NCI-H2171 (cell line): Measurements from ENCODE around the gene NDUFA13.

Experiments
- DNase-seq: peaks from one replicate; lab custom pipeline; 2025; lab: John Stamatoyannopoulos, UW

NDUFA13 gene

DNA sequence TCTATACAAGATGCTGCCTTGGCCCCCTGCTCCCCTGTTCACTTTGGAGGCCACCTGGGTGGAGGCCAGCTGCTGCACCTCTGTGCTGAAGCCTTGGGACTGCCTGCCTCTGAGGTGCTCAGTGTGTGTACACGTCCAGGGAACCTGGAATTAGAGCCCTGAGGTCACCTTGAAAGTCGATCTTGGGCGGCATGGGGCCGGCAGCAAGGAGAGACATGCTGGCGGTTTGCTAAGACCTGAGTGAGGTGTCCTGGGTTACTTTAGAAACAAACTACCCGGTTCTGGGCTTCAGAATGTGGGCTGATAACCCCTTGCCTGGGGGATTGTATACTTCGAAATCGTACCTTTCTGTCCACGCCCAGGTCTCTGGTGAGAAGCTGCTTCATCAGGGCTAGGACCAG is 26.2 kb upstream of the NDUFA13 start:
- no peak for DNase-seq

DNA sequence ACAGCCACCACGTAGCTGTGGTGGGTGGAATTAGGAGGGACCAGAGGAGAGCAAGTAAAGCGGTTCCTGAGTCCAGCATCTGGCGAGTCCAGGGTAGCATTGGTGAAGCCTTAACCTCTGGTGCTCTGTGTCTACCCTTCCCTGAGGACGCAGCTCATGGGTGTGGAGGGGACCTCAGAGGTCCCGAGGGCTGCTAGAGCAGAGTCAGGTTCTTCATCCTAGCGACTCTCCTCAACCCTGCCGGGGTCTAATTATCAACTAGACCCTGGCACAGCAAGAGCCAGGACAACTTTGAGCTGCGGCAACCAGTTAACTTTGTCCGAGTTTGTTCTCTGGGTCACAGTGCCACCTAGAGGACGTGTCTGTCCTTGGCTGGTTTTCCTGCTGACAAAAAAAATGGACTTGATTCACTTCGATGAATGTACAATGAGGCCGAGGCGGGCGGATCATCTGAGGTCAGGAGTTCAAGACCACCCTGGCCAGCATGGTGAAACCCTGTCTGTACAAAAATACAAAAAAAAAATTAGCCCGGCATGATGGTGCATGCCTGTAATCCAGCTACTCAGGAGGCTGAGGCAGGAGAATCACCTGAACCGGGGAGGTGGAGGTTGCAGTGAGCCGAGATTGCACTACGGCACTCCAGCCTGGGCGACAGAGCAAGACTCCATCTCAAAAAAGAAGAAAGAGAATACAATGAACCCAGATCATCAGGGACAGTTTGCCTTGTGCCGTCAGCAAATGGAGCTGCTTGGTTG is 25.6 kb upstream of the NDUFA13 start:
- DNase-seq = peak; percentile 51

GRCh38 chr19:19491321-19492025 is 24.6 kb upstream of the NDUFA13 start:
- DNase-seq = no peak

- DNase-seq = no peak
Observed at GRCh38 chr19:19492026-19492610, 23.9 kb upstream of the NDUFA13 start.

- no peak for DNase-seq
Observed at GRCh38 chr19:19493841-19494546, 22.0 kb upstream of the NDUFA13 start.

DNA sequence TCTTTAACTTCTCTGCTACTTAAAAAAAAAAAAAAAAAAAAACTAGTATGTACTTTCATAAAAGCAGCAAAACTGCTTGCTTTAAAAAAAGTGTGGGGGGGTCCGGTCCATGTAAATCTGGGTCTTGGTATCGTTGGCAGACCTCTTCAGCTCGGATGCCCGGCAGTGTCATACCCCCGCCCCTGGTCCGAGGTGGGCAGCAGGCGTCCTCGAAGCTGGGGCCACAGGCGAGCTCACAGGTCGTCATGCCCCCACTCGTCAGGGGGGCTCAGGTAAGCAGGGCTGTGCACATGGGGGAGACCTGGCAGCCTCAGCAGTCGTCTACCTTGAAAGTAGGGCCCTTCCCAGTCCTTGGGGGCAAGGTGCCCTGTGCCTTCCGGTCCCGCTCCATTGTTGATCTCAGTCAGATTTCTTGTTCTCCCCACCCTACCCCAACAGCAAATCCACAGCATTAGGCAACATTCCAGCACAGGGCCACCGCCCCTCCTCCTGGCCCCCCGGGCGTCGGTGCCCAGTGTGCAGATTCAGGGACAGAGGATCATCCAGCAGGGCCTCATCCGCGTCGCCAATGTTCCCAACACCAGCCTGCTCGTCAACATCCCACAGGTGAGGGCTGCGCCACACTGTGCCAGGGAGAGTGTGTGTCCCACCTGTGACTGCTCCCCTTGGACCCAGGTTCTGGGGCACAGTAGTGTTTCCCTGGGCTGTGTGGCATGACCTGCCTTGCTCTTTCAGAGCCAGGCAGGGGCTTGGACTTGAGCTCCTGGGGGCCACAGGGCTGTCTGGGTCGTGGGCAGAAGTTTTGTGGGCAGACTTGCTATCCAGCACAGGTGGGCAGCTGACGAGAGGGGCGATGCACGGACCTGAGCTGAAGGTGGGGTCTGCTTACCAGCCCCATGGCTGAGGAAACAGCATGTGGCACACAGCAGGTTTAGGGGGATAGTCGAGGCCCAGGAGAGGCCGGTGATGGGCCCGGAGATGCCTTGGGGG is 20.1 kb upstream of the NDUFA13 start:
- no peak for DNase-seq

DNA sequence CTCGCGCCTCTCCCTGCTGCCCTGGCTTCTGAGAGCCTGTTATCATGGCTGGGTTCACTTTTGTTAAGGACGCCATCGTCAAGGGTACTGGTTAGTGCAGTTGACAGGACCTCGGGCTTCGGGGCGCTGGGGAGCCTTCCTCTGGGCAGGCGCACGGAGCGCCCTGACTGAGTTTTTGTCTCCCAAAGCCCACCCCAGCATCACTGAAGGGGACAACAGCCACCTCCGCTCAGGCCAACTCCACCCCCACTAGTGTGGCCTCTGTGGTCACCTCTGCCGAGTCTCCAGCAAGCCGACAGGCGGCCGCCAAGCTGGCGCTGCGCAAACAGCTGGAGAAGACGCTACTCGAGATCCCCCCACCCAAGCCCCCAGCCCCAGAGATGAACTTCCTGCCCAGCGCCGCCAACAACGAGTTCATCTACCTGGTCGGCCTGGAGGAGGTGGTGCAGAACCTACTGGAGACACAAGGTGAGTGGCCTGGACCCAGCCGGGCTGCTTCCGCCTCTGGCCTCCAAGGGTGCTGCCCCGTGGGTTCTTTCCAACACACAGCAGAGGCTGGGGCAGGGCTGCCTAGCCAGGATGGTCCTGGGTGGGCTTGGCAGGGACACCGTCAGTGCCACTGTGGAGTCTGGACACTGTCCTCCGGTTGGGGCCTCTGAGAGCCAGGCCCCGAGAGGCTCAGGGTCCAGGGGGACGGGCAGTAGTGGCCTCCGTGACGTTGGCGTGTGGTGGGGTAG is 17.6 kb upstream of the NDUFA13 start:
- DNase-seq = no peak

DNA sequence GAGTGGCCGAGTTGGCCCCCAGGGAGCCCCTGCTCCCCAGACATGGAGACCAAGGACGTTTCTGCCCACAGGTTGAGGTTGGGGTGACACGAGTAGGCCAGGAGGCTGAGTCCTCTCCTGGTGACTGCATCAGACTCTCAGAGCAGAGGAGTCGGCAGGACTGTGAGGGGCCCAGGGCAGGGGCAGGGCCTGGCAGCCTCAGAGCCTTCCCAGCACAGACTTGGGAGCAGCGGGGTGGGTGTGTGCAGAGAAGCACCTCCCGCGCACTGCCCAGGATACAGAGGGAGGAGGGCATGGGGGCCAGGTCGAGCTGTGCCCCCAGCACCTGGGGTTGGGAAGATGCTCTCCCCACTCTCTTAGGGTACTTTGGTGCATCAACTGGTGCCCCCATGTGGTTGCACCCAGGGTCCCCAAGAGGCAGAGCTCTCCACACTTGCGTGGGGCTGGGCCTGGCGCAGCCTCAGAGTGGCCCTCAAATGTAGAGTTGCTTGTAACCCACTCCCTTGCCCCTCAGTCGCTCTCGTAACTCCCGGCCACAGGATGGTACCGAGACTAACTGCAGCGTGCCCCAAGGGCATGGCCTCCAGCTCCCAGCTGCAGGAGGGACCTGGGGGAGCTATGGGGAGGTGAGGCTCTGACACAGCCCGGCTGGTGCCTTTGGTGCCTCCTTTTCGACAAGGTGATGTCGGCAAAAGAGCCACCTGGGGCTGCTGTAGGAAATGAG is 16.6 kb upstream of the NDUFA13 start:
- no peak for DNase-seq

GRCh38 chr19:19500975-19501644 is 14.9 kb upstream of the NDUFA13 start:
- no peak for DNase-seq

DNA sequence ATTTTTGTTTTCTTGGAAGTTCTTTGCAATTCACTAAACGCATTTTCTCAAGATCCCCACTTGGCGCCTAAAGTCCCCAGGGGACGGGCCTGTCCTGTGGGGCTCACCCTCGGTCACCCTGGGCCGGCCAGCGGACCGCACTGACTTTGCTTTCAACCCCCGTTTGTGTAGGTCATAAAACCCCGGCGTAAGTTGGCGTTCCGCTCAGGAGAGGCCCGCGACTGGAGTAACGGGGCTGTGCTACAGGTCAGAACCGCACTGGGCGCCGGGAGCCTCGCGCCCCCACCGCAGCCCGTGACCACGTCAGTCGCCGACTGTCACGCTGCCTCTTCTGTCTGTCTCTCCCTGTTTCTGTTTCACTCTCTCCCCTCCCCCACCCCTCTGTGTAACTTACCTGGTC is 14.2 kb upstream of the NDUFA13 start:
- no peak for DNase-seq

DNA sequence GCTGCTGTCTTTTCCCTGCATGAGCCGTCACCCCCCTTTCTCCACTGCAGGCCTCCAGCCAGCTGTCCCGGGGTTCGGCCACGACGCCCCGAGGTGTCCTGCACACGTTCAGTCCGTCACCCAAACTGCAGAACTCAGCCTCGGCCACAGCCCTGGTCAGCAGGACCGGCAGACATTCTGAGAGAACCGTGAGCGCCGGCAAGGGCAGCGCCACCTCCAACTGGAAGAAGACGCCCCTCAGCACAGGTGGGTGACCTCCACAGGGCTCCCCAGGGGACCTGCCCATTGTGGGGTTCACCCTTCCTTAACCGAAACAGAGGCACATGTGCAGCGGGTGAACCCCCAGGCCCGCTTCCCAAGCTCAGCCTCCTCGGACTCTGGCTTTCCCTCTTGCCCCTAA is 13.7 kb upstream of the NDUFA13 start:
- DNase-seq = no peak

GRCh38 chr19:19502808-19503602 is 13.0 kb upstream of the NDUFA13 start:
- DNase-seq = no peak

- no peak for DNase-seq
Observed at GRCh38 chr19:19504754-19505668, 11.0 kb upstream of the NDUFA13 start.

- DNase-seq = no peak
Observed at GRCh38 chr19:19505669-19506326, 10.2 kb upstream of the NDUFA13 start.

- no peak for DNase-seq
Observed at GRCh38 chr19:19506592-19506991, 9.4 kb upstream of the NDUFA13 start.

DNA sequence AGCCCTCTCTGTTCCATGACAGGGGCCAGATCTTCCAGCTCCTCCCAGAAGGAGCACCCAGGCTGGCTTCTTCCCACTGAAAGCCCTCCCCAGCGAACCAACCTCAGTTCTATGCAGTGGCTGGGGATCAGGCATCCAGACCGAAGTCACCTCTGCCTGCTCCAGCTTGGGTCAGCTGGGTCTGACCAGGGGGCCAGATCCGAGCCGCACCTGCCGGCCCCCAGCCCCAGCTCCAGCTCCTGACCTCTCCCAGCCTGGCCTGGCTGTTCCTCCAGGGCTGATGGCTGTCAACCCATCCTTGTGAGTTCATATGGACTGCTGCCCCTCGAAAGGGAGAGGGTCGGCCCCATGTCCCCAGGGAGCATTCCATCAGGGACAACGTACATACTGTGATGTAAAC is 8.7 kb upstream of the NDUFA13 start:
- no peak for DNase-seq

DNA sequence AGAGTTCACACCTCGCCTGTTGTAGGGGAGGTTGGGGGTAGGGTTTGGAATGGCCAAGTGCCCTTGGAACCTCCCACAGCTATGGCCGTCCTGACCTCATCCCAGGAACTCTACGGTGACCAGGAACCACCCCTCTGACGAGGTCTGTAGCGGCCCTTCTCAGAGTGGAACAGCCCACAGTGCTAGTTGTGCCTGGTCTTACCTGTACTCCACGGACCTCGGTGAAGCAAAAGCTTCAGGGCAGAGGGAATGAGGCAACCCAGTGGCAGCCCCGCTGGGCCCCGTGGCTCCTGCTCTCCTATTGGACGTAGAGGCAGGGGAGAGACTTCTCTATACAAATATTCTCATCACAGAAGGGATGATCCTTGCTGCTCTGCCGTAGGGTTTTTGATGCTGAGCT is 7.8 kb upstream of the NDUFA13 start:
- no peak for DNase-seq
